Measurements from ENCODE around the gene CYFIP1. TPM values are rescaled to one million over a fixed set of nuclear protein-coding genes. Genes with fewer than 3 reads are reported as not detected.

Gene CYFIP1
- total RNA-seq, 6 experiments from 2014 or later, result 122 to 142 (median 131) TPM

- Mint-ChIP-seq H3K27ac (peak overlapping the region; percentile 89), H3K36me3 (ENCODE audit: low read depth) (peaks cover 13% of the 10 kb centered on the region)
These were observed 12.9 kb downstream of the CYFIP1 start for GRCh38 chr15:22967084-22967770.

GRCh38 chr15:22966321-22967083 is 13.7 kb downstream of the CYFIP1 start:
- Mint-ChIP-seq H3K9me3 (no peaks in the 10 kb centered on the region), H3K27me3 (ENCODE audit: insufficient read depth) (peaks cover 7% of the 10 kb centered on the region), H3K27ac (peak overlapping the region; percentile 62), H3K4me1 (ENCODE audit: low read depth) (peaks cover 66% of the 10 kb centered on the region), H3K36me3 (ENCODE audit: low read depth) (peaks cover 13% of the 10 kb centered on the region), H3K4me3 (no peak overlapping the region)
- TF ChIP-seq CTCF (IDR thresholded peaks at IDR 0.05), result no peak
- no peak for DNase-seq

More at GRCh38 chr15:22967084-22967770, 12.9 kb downstream of the CYFIP1 start:
- DNase-seq, result no peak
- Mint-ChIP-seq H3K4me1 (ENCODE audit: low read depth) (peaks cover 59% of the 10 kb centered on the region), H3K4me3 (0 out of 2 replicates have a peak overlapping the region, but pooled peaks have one; percentile 32), H3K27me3 (ENCODE audit: insufficient read depth) (peaks cover 7% of the 10 kb centered on the region), H3K9me3 (no peaks in the 10 kb centered on the region)
- no peak for TF ChIP-seq CTCF (IDR thresholded peaks at IDR 0.05)

- Mint-ChIP-seq H3K4me3 (peak overlapping the region; percentile 22; the same call in 1 of the 2 replicates), H3K27ac (peak overlapping the region; percentile 80), H3K27me3 (ENCODE audit: insufficient read depth) (peaks cover 7% of the 10 kb centered on the region), H3K4me1 (ENCODE audit: low read depth) (peaks cover 68% of the 10 kb centered on the region), H3K9me3 (no peaks in the 10 kb centered on the region), H3K36me3 (ENCODE audit: low read depth) (no peaks in the 10 kb centered on the region)
- TF ChIP-seq CTCF (IDR thresholded peaks at IDR 0.05), result no peak
- DNase-seq, result no peak
These were observed 16.5 kb downstream of the CYFIP1 start for GRCh38 chr15:22963641-22964040.

GRCh38 chr15:22962611-22963010 is 17.6 kb downstream of the CYFIP1 start:
- peaks cover 7% of the 10 kb centered on the region for H3K27me3 Mint-ChIP-seq (ENCODE audit: insufficient read depth)
- no peak for TF ChIP-seq CTCF (IDR thresholded peaks at IDR 0.05)
- H3K27ac Mint-ChIP-seq, result peak overlapping the region; percentile 46
- no peak for DNase-seq
- H3K9me3 Mint-ChIP-seq, result no peaks in the 10 kb centered on the region
- no peaks in the 10 kb centered on the region for H3K36me3 Mint-ChIP-seq (ENCODE audit: low read depth)
- peaks cover 57% of the 10 kb centered on the region for H3K4me1 Mint-ChIP-seq (ENCODE audit: low read depth)
- H3K4me3 Mint-ChIP-seq, result 0 out of 2 replicates have a peak overlapping the region, but pooled peaks have one; percentile 73

GRCh38 chr15:22961762-22962161 is 18.4 kb downstream of the CYFIP1 start:
- TF ChIP-seq CTCF (IDR thresholded peaks at IDR 0.05), result no peak
- DNase-seq, result no peak
- H3K27ac Mint-ChIP-seq, result peak overlapping the region; percentile 88
- peak overlapping the region; percentile 73 for H3K4me3 Mint-ChIP-seq
- no peaks in the 10 kb centered on the region for H3K9me3 Mint-ChIP-seq
- peaks cover 7% of the 10 kb centered on the region for H3K27me3 Mint-ChIP-seq (ENCODE audit: insufficient read depth)
- peaks cover 49% of the 10 kb centered on the region for H3K4me1 Mint-ChIP-seq (ENCODE audit: low read depth)
- H3K36me3 Mint-ChIP-seq (ENCODE audit: low read depth), result no peaks in the 10 kb centered on the region
